ENCODE results near the gene ATP13A2. TPM values are rescaled to one million over a fixed set of nuclear protein-coding genes. Genes with fewer than 3 reads are reported as not detected.

ATP13A2 gene
- total and polyA plus RNA-seq, 2 donors (not counting 1 experiment from before 2014, with no cell fraction given), result 41.6 to 51.8 TPM

DNA sequence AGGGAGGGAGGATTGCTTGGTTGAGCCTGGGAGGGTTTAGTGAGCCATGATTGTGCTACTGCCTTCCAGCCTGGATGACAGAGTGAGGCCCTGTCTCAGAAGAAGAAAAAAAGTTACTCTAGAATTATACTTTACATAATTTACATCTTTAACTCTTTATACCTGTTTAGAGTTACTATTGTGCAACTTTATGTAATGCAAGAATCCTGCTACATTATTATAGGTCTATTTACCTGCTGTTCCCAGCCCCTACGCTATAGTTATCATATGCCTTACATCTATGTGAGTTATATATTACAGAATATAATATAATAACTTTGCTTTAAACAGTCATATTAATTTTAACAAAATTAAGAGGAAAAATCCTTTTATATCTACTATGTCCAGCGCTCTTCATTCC lies 27.8 kb upstream of the ATP13A2 start:
- Histone ChIP-seq H3K4me1 (ENCODE audit: control insufficient read depth in 2 of 2, insufficient read depth in 2 of 2, low read length in 2 of 2) (no peaks in the 10 kb centered on the region), H3K9me3 (ENCODE audit: control extremely low read depth in 1 of 3, control insufficient read depth in 2 of 3, insufficient read depth in 1 of 3, low read length in 2 of 3) (no peaks in the 10 kb centered on the region), H3K27me3 (replicated peaks in 1 of 4; ENCODE audit: control extremely low read depth in 1 of 4, control insufficient read depth in 3 of 4, insufficient read depth in 4 of 4, low read length in 3 of 4) (no peaks in the 10 kb centered on the region), H4K20me1 (ENCODE audit: control insufficient read depth, insufficient read depth, low read length, poor library complexity, severe bottlenecking) (peaks cover 13% of the 10 kb centered on the region), H3K27ac (ENCODE audit: low read length in 2 of 2) (no peak overlapping the region), H3K79me2 (ENCODE audit: control insufficient read depth, insufficient read depth, low read length) (peaks cover 52% of the 10 kb centered on the region), H3K36me3 (replicated peaks in 1 of 2; ENCODE audit: control extremely low read depth in 1 of 2, control insufficient read depth in 1 of 2, extremely low read depth in 1 of 2, insufficient read depth in 2 of 2, low read length in 1 of 2) (peaks cover 2 to 54% of the 10 kb centered on the region in 2 experiments), H3K9ac (ENCODE audit: low read length) (no peak overlapping the region), H2AFZ (ENCODE audit: insufficient read depth, low read depth, low read length, poor library complexity, severe bottlenecking) (no peak overlapping the region), H3K4me3 (ENCODE audit: control extremely low read depth in 1 of 5, extremely low read depth in 1 of 5, insufficient read depth in 1 of 5, low read depth in 2 of 5, low read length in 4 of 5) (no peak overlapping the region), H3K4me2 (replicated peaks; ENCODE audit: low read depth, low read length, poor library complexity, severe bottlenecking) (no peak overlapping the region)
- TF ChIP-seq, protein P1, sequence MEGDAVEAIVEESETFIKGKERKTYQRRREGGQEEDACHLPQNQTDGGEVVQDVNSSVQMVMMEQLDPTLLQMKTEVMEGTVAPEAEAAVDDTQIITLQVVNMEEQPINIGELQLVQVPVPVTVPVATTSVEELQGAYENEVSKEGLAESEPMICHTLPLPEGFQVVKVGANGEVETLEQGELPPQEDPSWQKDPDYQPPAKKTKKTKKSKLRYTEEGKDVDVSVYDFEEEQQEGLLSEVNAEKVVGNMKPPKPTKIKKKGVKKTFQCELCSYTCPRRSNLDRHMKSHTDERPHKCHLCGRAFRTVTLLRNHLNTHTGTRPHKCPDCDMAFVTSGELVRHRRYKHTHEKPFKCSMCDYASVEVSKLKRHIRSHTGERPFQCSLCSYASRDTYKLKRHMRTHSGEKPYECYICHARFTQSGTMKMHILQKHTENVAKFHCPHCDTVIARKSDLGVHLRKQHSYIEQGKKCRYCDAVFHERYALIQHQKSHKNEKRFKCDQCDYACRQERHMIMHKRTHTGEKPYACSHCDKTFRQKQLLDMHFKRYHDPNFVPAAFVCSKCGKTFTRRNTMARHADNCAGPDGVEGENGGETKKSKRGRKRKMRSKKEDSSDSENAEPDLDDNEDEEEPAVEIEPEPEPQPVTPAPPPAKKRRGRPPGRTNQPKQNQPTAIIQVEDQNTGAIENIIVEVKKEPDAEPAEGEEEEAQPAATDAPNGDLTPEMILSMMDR (IDR thresholded peaks at IDR 0.05), result no peak
- no peak for TF ChIP-seq EZH2 (IDR thresholded peaks at IDR 0.05; ENCODE audit: borderline replicate concordance, insufficient read depth, low read depth, low read length, poor library complexity, severe bottlenecking)
- ChIA-PET POLR2A (no interaction called here), CTCF (no interaction called here)
- intact Hi-C loops (cut with micrococcal nuclease), result no loop called here
- no peak overlapping the region for H3K4me3 Mint-ChIP-seq
- H3K4me1 Mint-ChIP-seq, result peaks cover 6% of the 10 kb centered on the region
- H3K9me3 Mint-ChIP-seq (ENCODE audit: insufficient read depth), result no peaks in the 10 kb centered on the region
- H3K27ac Mint-ChIP-seq, result no peak overlapping the region
- ATAC-seq (ENCODE audit: low read depth), result no peak
- WGBS (ENCODE audit: insufficient coverage), result no CpG with 5 or more reads among the region's 2 CpGs
- no peak for DNase-seq
- no peaks in the 10 kb centered on the region for H3K27me3 Mint-ChIP-seq

DNA sequence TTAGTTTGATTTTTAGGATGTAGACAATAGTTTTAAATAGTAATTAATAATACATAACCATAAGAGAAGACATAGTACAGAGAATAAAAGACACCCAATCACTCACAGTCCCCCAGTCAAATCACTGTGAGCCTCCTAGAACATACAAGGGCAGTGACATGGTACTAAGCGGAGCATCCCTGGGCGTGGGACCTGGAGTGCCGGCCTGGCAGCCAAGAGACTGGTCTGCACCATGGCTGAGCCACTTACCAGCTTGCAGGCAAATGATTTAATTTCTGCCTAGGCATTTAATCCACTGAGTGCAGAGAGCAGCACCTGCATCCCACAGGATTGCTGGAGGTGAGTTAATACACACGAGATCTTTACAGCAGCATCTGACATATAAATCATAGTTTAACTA lies 21.8 kb upstream of the ATP13A2 start:
- no peak overlapping the region for H2AFZ ChIP-seq (ENCODE audit: insufficient read depth, low read depth, low read length, poor library complexity, severe bottlenecking)
- H3K27me3 ChIP-seq (replicated peaks in 1 of 4; ENCODE audit: control extremely low read depth in 1 of 4, control insufficient read depth in 3 of 4, insufficient read depth in 4 of 4, low read length in 3 of 4), result no peaks in the 10 kb centered on the region
- ATAC-seq (ENCODE audit: low read depth) (no peak), DNase-seq (no peak)
- intact Hi-C loops (cut with micrococcal nuclease), result no loop called here
- H3K9me3 ChIP-seq (ENCODE audit: control extremely low read depth in 1 of 3, control insufficient read depth in 2 of 3, insufficient read depth in 1 of 3, low read length in 2 of 3), result no peaks in the 10 kb centered on the region
- no peaks in the 10 kb centered on the region for H3K27me3 Mint-ChIP-seq
- TF ChIP-seq, protein P1 (IDR thresholded peaks at IDR 0.05), result no peak
- TF ChIP-seq EZH2 (IDR thresholded peaks at IDR 0.05; ENCODE audit: borderline replicate concordance, insufficient read depth, low read depth, low read length, poor library complexity, severe bottlenecking), result no peak
- H3K9me3 Mint-ChIP-seq (ENCODE audit: insufficient read depth), result no peaks in the 10 kb centered on the region
- no peak overlapping the region for H3K4me3 ChIP-seq (ENCODE audit: control extremely low read depth in 1 of 5, extremely low read depth in 1 of 5, insufficient read depth in 1 of 5, low read depth in 2 of 5, low read length in 4 of 5)
- H3K4me3 Mint-ChIP-seq, result no peak overlapping the region
- 100% methylated on average over 3 of the region's 4 CpGs for WGBS (ENCODE audit: insufficient coverage)
- H3K9ac ChIP-seq (ENCODE audit: low read length), result no peak overlapping the region
- no peak overlapping the region for H3K27ac Mint-ChIP-seq
- H3K36me3 ChIP-seq (replicated peaks in 1 of 2; ENCODE audit: control extremely low read depth in 1 of 2, control insufficient read depth in 1 of 2, extremely low read depth in 1 of 2, insufficient read depth in 2 of 2, low read length in 1 of 2), result peaks cover 15 to 49% of the 10 kb centered on the region in 2 experiments
- ChIA-PET CTCF (no interaction called here), POLR2A (no interaction called here)
- no peak overlapping the region for H3K27ac ChIP-seq (ENCODE audit: low read length in 2 of 2)
- H3K79me2 ChIP-seq (ENCODE audit: control insufficient read depth, insufficient read depth, low read length), result peaks cover 18% of the 10 kb centered on the region
- H4K20me1 ChIP-seq (ENCODE audit: control insufficient read depth, insufficient read depth, low read length, poor library complexity, severe bottlenecking), result peaks cover 17% of the 10 kb centered on the region
- H3K4me1 Mint-ChIP-seq, result peaks cover 2% of the 10 kb centered on the region
- H3K4me1 ChIP-seq (ENCODE audit: control insufficient read depth in 2 of 2, insufficient read depth in 2 of 2, low read length in 2 of 2), result no peaks in the 10 kb centered on the region
- no peak overlapping the region for H3K4me2 ChIP-seq (replicated peaks; ENCODE audit: low read depth, low read length, poor library complexity, severe bottlenecking)

Measured in B cell (primary cell).